Activated B cell treated with CpG ODN at 0.5 μM for 24 hours (primary cell): ENCODE data around the gene CDH20. TPM values are rescaled to one million over a fixed set of nuclear protein-coding genes. Genes with fewer than 3 reads are reported as not detected.

Source experiments
- ATAC-seq: fragments of 200-7000 bp; cut with Tn5 transposase; one replicate; pipeline ENCODE4 v1.10.0; 2021; ENCODE audit warnings: low read depth, mild to moderate bottlenecking, moderate library complexity
- CTCF ChIA-PET: fragments of 350-600 bp; sonication (Branson Sonifier 250); formaldehyde crosslinking; loops from one replicate; lab custom pipeline; 2021; ENCODE audit warnings: antibody characterized with exemption; lab: Charles Lee
- POLR2A ChIA-PET: fragments of 350-600 bp; sonication (Branson Sonifier 250); formaldehyde crosslinking; loops from one replicate; lab custom pipeline; 2021; ENCODE audit warnings: antibody characterized with exemption; lab: Charles Lee
- DNase-seq: peaks from one replicate; pipeline ENCODE4 v3.0.0; 2022
- H3K27ac Mint-ChIP-seq: one replicate; pipeline ENCODE4 v1.8.0; 2020; ENCODE audit warnings: mixed read lengths
- H3K27me3 Mint-ChIP-seq: one replicate; pipeline ENCODE4 v1.8.0; 2021; ENCODE audit warnings: mixed read lengths
- H3K36me3 Mint-ChIP-seq: one replicate; pipeline ENCODE4 v1.8.0; 2021; ENCODE audit warnings: low read depth, mixed read lengths
- H3K4me1 Mint-ChIP-seq: one replicate; pipeline ENCODE4 v1.8.0; 2021; ENCODE audit warnings: mixed read lengths
- H3K4me3 Mint-ChIP-seq: one replicate; pipeline ENCODE4 v1.8.0; 2020; ENCODE audit warnings: mild to moderate bottlenecking, mixed read lengths
- H3K9me3 Mint-ChIP-seq: one replicate; pipeline ENCODE4 v1.8.0; 2020; ENCODE audit warnings: mixed read lengths
- intact Hi-C: fragments of 100-400 bp; cut with micrococcal nuclease; formaldehyde crosslinking; loops from one replicate; pipeline ENCODE4 v1.15.1; 2024
- total RNA-seq: library from RNA; stranded (reverse); gene quantifications from 2 replicates; pipeline ENCODE4 v1.2.3, GENCODE V29; 2022
- TF ChIP-seq, protein P1 (sequence below): fragments of 200-600 bp; IDR thresholded peaks from one replicate; pipeline ENCODE4 v1.8.0; 2022; ENCODE audit warnings: antibody characterized with exemption, mild to moderate bottlenecking

Gene CDH20
- total RNA-seq, 1 donor from 2014 or later: 0.07 TPM

- DNase-seq (no peak), ATAC-seq (no peak)
- intact Hi-C loops: no loop called here
- Mint-ChIP-seq H3K27me3 (peaks cover 1% of the 10 kb centered on the region), H3K4me3 (no peak overlapping the region), H3K9me3 (peaks cover under 1% of the 10 kb centered on the region), H3K4me1 (no peaks in the 10 kb centered on the region), H3K36me3 (no peaks in the 10 kb centered on the region), H3K27ac (no peak overlapping the region)
- CTCF ChIA-PET: no interaction called here
- TF ChIP-seq, protein P1, sequence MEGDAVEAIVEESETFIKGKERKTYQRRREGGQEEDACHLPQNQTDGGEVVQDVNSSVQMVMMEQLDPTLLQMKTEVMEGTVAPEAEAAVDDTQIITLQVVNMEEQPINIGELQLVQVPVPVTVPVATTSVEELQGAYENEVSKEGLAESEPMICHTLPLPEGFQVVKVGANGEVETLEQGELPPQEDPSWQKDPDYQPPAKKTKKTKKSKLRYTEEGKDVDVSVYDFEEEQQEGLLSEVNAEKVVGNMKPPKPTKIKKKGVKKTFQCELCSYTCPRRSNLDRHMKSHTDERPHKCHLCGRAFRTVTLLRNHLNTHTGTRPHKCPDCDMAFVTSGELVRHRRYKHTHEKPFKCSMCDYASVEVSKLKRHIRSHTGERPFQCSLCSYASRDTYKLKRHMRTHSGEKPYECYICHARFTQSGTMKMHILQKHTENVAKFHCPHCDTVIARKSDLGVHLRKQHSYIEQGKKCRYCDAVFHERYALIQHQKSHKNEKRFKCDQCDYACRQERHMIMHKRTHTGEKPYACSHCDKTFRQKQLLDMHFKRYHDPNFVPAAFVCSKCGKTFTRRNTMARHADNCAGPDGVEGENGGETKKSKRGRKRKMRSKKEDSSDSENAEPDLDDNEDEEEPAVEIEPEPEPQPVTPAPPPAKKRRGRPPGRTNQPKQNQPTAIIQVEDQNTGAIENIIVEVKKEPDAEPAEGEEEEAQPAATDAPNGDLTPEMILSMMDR: no peak
- POLR2A ChIA-PET: no interaction called here
These were observed 141.1 kb downstream of the CDH20 start for GRCh38 chr18:61474341-61474740.

- peaks cover 6% of the 10 kb centered on the region for H3K9me3 Mint-ChIP-seq
- H3K4me1 Mint-ChIP-seq: no peaks in the 10 kb centered on the region
- ATAC-seq: no peak
- ChIA-PET CTCF (no interaction called here), POLR2A (no interaction called here)
- intact Hi-C loops: no loop called here
- H3K4me3 Mint-ChIP-seq: no peak overlapping the region
- H3K27me3 Mint-ChIP-seq: peaks cover 1% of the 10 kb centered on the region
- no peak overlapping the region for H3K27ac Mint-ChIP-seq
- DNase-seq: no peak
- TF ChIP-seq, protein P1: no peak
- H3K36me3 Mint-ChIP-seq: no peaks in the 10 kb centered on the region
These were observed 141.7 kb downstream of the CDH20 start for GRCh38 chr18:61474918-61475317.

DNA sequence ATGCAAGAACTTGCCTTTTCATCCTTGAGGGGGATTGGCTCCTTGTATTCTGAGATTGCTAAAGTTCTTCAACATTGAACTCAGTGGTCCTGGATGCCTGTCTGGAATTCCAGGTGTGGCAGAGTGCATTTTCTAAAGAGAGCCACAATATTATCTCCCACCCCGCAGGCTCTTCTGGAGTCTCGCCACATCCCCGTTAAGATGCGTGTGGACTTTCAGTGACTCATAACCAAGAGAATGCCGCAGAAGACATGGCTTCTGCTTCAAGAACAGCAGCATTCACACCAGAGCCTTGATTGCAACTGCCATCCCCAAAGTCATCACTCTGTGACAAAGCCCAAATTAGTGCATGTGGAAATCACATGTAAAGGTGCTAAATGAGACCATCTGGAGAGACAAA, 142.7 kb downstream of the CDH20 start:
- Mint-ChIP-seq H3K36me3 (no peaks in the 10 kb centered on the region), H3K4me3 (no peak overlapping the region), H3K4me1 (no peaks in the 10 kb centered on the region), H3K9me3 (peaks cover 6% of the 10 kb centered on the region), H3K27me3 (peaks cover 1% of the 10 kb centered on the region), H3K27ac (no peak overlapping the region)
- ChIA-PET CTCF (no interaction called here), POLR2A (no interaction called here)
- DNase-seq (no peak), ATAC-seq (no peak)
- TF ChIP-seq, protein P1: no peak
- intact Hi-C loops: no loop called here

- intact Hi-C loops: no loop called here
- Mint-ChIP-seq H3K27ac (no peak overlapping the region), H3K4me1 (no peaks in the 10 kb centered on the region), H3K9me3 (no peaks in the 10 kb centered on the region), H3K36me3 (no peaks in the 10 kb centered on the region), H3K27me3 (no peaks in the 10 kb centered on the region), H3K4me3 (no peak overlapping the region)
- ATAC-seq: no peak
- CTCF ChIA-PET: no interaction called here
- POLR2A ChIA-PET: no interaction called here
- TF ChIP-seq, protein P1: no peak
- no peak for DNase-seq
These were observed 156.1 kb downstream of the CDH20 start for GRCh38 chr18:61489334-61489733.

DNA sequence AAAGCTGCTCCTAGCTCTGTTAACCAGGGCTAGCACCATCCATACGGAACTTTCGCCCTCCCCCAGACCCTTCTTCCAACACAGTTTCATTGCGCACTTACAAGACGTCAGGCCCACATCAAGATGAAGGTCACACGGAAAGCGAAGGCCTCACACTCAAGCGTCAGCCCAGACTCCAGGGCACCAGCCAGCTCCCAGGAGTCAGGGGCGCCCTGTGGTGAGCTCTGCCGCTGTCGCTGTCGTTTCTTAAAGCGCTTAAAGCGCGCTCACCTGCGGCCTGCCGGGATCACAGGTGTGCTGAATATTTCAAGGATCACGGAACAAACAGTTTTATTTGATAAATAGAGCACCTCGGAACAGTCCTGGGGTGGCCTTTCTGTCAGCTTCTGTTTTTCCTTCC, 163.1 kb downstream of the CDH20 start:
- H3K4me3 Mint-ChIP-seq: no peak overlapping the region
- no peaks in the 10 kb centered on the region for H3K9me3 Mint-ChIP-seq
- intact Hi-C loops: no loop called here
- H3K27ac Mint-ChIP-seq: no peak overlapping the region
- TF ChIP-seq, protein P1: no peak
- no peaks in the 10 kb centered on the region for H3K4me1 Mint-ChIP-seq
- ATAC-seq: no peak
- no peak for DNase-seq
- peaks cover 3% of the 10 kb centered on the region for H3K27me3 Mint-ChIP-seq
- CTCF ChIA-PET: no interaction called here
- H3K36me3 Mint-ChIP-seq: no peaks in the 10 kb centered on the region
- POLR2A ChIA-PET: no interaction called here
